ENCODE data around the gene CDHR2.
A peak's percentile ranks its signal among the peaks of the same experiment; 100 is the strongest.
"Not testable (repeated sequence)": the region's sequence is repeated elsewhere in the genome, so short reads cannot be mapped to it uniquely, and the experiment has no call there.

The CDHR2 gene

GRCh38 chr5:176550275-176550831 lies 1.2 kb downstream of the CDHR2 start:
- no peaks in the 10 kb centered on the region for H3K9me3 ChIP-seq
- H3K27ac ChIP-seq = peak overlapping the region; percentile 66
- H3K36me3 ChIP-seq = no peaks in the 10 kb centered on the region
- H3K4me1 ChIP-seq (ENCODE audit: control insufficient read depth in 1 of 2, insufficient read depth in 1 of 2, low read depth in 1 of 2, low read length in 1 of 2) = peaks cover 69 to 98% of the 10 kb centered on the region in 2 experiments
- no peak for TF ChIP-seq CTCF (IDR thresholded peaks at IDR 0.05)
- no peaks in the 10 kb centered on the region for H3K27me3 ChIP-seq
- H3K4me3 ChIP-seq (ENCODE audit: low read depth in 1 of 2, low read length in 1 of 2) = peak overlapping the region; percentile 47 to 58

DNA sequence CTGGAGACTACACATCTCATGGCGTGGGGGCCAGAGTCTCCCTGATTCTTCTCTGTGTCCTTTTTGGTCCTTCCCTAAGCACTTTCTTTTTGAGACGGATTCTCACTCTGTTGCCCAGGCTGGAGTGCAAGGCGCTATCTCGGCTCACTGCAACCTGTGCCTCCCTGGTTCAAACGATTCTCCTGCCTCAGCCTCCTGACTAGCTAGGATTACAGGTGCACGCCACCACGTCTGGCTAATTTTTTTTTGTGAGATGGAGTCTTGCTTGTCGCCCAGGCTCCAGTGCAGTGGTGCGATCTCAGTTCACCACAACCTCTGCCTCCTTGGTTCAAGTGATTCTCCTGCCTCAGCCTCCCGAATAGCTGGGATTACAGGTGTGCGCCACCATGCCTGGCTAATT lies 1.8 kb downstream of the CDHR2 start:
- Histone ChIP-seq H3K27ac (peak overlapping the region; percentile 66), H3K4me3 (ENCODE audit: low read depth in 1 of 2, low read length in 1 of 2) (peak overlapping the region; percentile 47 to 58), H3K4me1 (ENCODE audit: control insufficient read depth in 1 of 2, insufficient read depth in 1 of 2, low read depth in 1 of 2, low read length in 1 of 2) (peaks cover 70 to 98% of the 10 kb centered on the region in 2 experiments)
- not testable (repeated sequence) for H3K36me3 ChIP-seq, H3K9me3 ChIP-seq, H3K27me3 ChIP-seq

DNA sequence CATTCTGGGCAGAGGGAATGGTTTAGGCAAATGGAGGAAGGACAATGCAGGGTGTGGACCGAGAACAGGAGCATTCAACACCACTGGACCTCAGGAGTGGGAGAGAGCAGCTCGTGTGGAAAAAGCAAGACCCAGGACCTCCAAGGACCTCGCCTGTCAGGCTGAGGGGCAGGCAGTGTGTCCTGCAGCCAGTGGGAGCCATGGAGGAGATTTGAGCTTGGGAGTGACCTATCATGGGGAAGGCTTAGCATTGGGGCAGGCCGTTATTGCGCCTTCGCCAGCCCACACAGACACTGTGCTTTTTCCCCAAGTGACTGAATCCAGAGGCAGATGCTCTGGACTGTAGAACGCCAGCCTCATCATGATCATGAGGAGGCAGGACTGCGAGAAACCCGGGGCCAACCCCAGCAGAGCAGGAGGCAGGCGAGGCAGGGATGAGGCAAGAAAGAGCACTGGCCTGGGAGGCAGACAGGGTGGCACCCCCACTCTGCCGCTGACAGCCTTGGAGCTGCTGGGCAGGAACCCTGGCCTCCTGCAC lies 3.3 kb downstream of the CDHR2 start:
- Histone ChIP-seq H3K36me3 (no peaks in the 10 kb centered on the region), H3K4me1 (ENCODE audit: control insufficient read depth in 1 of 2, insufficient read depth in 1 of 2, low read depth in 1 of 2, low read length in 1 of 2) (peaks cover 82 to 99% of the 10 kb centered on the region in 2 experiments), H3K9me3 (no peaks in the 10 kb centered on the region), H3K27ac (no peak overlapping the region), H3K27me3 (no peaks in the 10 kb centered on the region), H3K4me3 (ENCODE audit: low read depth in 1 of 2, low read length in 1 of 2) (no peak overlapping the region)
- no peak for TF ChIP-seq CTCF (IDR thresholded peaks at IDR 0.05)

DNA sequence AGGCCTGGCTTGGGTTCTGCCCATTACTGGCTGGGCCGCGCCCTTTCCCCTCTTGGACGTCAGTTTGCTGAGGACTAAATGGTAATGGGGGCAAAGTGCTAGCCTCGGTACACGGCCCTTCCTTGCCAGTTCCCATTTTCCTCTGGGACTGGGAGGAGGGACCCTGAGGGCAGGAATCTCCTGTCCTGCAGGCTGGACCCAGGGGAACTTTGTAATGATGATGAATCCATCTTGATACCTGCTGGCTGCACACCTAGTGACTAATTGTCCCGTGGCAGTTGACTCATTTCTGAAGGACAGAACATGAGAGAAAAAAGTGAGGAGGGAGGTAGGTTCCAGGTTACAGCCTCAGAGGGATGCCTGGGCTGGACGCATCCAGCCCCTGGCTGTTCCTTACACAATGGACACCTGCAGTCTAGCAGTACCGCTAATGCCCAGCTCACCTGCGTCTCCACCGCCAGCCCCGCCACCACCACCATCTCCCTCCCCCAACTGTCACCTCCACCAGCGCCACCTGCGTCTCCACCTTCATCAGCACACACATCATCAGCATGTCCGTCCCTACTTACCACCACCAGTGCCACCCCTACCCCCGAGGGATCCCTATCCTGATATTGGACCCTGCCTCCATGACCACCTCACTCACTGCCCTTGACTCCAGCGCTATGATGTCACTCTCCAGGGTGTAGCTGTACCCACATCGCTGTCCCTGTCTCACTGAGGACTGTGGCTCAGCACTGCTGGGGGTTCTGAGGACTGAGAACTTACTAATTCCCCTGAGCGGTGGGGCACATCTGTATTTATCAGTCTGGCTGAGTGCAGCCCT lies 4.3 kb downstream of the CDHR2 start:
- TF ChIP-seq CTCF (IDR thresholded peaks at IDR 0.05) = no peak
- no peaks in the 10 kb centered on the region for H3K36me3 ChIP-seq
- peak overlapping the region; percentile 86 for H3K27ac ChIP-seq
- H3K9me3 ChIP-seq = no peaks in the 10 kb centered on the region
- peaks cover 74 to 94% of the 10 kb centered on the region in 2 experiments for H3K4me1 ChIP-seq (ENCODE audit: control insufficient read depth in 1 of 2, insufficient read depth in 1 of 2, low read depth in 1 of 2, low read length in 1 of 2)
- no peaks in the 10 kb centered on the region for H3K27me3 ChIP-seq
- no peak overlapping the region for H3K4me3 ChIP-seq (ENCODE audit: low read depth in 1 of 2, low read length in 1 of 2)

DNA sequence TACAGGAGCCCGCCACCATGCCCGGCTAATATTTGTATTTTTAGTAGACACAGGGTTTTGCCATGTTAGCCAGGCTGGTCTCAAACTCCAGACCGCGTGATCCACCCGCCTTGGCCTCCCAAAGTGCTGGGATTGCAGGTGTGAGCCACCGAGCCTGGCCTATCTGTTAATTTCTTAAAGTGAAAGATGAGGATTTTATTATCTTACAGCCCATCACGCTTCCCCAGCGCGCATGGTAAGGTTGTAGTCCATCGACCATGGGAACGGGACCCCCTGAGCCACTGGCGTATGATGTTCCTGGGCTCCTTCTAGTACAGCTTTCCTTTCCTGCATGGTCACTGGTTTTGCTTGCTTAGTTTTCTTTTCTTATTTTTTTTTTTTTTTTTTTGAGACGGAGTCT lies 8.7 kb downstream of the CDHR2 start:
- Histone ChIP-seq H3K27ac (no peak overlapping the region), H3K4me1 (ENCODE audit: control insufficient read depth in 1 of 2, insufficient read depth in 1 of 2, low read depth in 1 of 2, low read length in 1 of 2) (peaks cover 58 to 63% of the 10 kb centered on the region in 2 experiments), H3K9me3 (no peaks in the 10 kb centered on the region), H3K27me3 (no peaks in the 10 kb centered on the region), H3K36me3 (no peaks in the 10 kb centered on the region), H3K4me3 (ENCODE audit: low read depth in 1 of 2, low read length in 1 of 2) (no peak overlapping the region)
- TF ChIP-seq CTCF (IDR thresholded peaks at IDR 0.05) = no peak

DNA sequence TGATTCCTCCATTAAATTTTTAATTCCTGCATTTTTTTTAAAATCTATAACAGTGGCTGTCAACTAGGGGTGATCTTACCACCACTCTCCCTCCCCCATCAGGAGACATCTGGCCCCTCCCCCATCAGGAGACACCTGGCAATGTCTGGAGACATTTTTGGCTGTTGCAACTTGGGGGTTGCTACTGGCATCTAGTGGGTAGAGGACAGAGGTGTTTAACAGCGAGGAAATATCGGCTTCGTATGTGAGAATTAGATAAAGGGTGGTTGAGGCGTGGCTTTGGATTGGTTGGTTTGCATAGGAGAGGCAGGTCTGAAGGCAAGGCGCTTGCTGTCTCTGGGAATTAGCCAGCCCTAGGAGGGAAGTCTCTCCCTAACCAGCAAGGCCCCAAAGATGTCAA lies 10.5 kb downstream of the CDHR2 start:
- Histone ChIP-seq H3K4me3 (ENCODE audit: low read depth in 1 of 2, low read length in 1 of 2) (no peak overlapping the region), H3K4me1 (ENCODE audit: control insufficient read depth in 1 of 2, insufficient read depth in 1 of 2, low read depth in 1 of 2, low read length in 1 of 2) (peaks cover 43 to 46% of the 10 kb centered on the region in 2 experiments), H3K27me3 (no peaks in the 10 kb centered on the region), H3K9me3 (no peaks in the 10 kb centered on the region), H3K36me3 (no peaks in the 10 kb centered on the region), H3K27ac (no peak overlapping the region)
- TF ChIP-seq CTCF (IDR thresholded peaks at IDR 0.05) = no peak
